Measurements from ENCODE around the gene KY.

GRCh38 chr3:134687642-134688041, 36.8 kb upstream of the KY start:
- TF ChIP-seq HCFC1 (IDR thresholded peaks at IDR 0.05; ENCODE audit: low read depth, low read length) = no peak
- TF ChIP-seq ZNF561 (CRISPR knock-in tag; conservative IDR thresholded peaks at IDR 0.05) = no peak
- no peak for TF ChIP-seq BACH1 (tag; IDR thresholded peaks at IDR 0.05)
- no peak for TF ChIP-seq EP300 (IDR thresholded peaks at IDR 0.05; ENCODE audit: low read length)
- TF ChIP-seq CTCF (IDR thresholded peaks at IDR 0.05 in 2 of 3, conservative IDR thresholded peaks at IDR 0.05 in 1 of 3; ENCODE audit: insufficient read depth in 2 of 3, low read depth in 1 of 3, low read length in 3 of 3) = no peak
- no peak for TF ChIP-seq USF2 (CRISPR knock-in tag; IDR thresholded peaks at IDR 0.05)
- TF ChIP-seq ZNF512 (tag; IDR thresholded peaks at IDR 0.05) = no peak
- TF ChIP-seq ZNF274 (IDR thresholded peaks at IDR 0.05; ENCODE audit: borderline replicate concordance, low read depth, low read length) = no peak
- TF ChIP-seq MNT (conservative IDR thresholded peaks at IDR 0.05) = no peak
- no peak for TF ChIP-seq POLR2AphosphoS5 (IDR thresholded peaks at IDR 0.05; ENCODE audit: control insufficient read depth, insufficient read depth, low read depth, low read length)
- no peak for TF ChIP-seq MLX (CRISPR knock-in tag; conservative IDR thresholded peaks at IDR 0.05)
- no peak for TF ChIP-seq REST (IDR thresholded peaks at IDR 0.05; ENCODE audit: borderline replicate concordance)
- no peak for TF ChIP-seq REST (CRISPR knock-in tag; IDR thresholded peaks at IDR 0.05; ENCODE audit: low read depth)
- no peak for TF ChIP-seq MAFK (IDR thresholded peaks at IDR 0.05; ENCODE audit: low read length)

All from K562 (cell line).